GM12878 (cell line): ENCODE results near the gene OR4D2. TPM values are rescaled to one million over a fixed set of nuclear protein-coding genes. Genes with fewer than 3 reads are reported as not detected.

Experiments used
- ATAC-seq: fragments of 200-7000 bp; cut with Tn5 transposase; 3 replicates; pipeline ENCODE4 v1.9.1; 2020; ENCODE audit warnings: mild to moderate bottlenecking, moderate library complexity
- BruUV-seq: library from RNA; stranded (reverse); fragments of 400-500 nt; replicated peaks from 2 replicates; lab custom pipeline; 2021; lab: Mats Ljungman, UMichigan
- CTCF ChIA-PET: fragments of 300-600 bp; sonication (Branson Sonifier 250); formaldehyde crosslinking; extraction: SDS; loops from one replicate; lab custom pipeline; 2021; ENCODE audit warnings: inconsistent platforms; lab: Yijun Ruan, JAX
- POLR2A ChIA-PET: fragments of 350-600 bp; formaldehyde crosslinking; extraction: SDS; loops from one replicate; lab custom pipeline; 2021; ENCODE audit warnings: inconsistent platforms; lab: Charles Lee
- RAD21 ChIA-PET: fragments of 300-600 bp; sonication (Branson Sonifier 250); formaldehyde crosslinking; loops from one replicate; lab custom pipeline; 2023; ENCODE audit warnings: antibody characterized with exemption; ENCODE audit not compliant: unreplicated experiment; lab: Charles Lee
- SMC1A ChIA-PET: fragments of 300-600 bp; sonication (Branson Sonifier 250); formaldehyde crosslinking; loops from one replicate; lab custom pipeline; 2023; ENCODE audit not compliant: unreplicated experiment, uncharacterized antibody; lab: Charles Lee
- DNase-seq: peaks from one replicate; pipeline ENCODE4 v3.0.0-alpha.2; 2011; ENCODE audit warnings: low read depth, low spot score
- FAIRE-seq: peaks from 3 replicates; lab custom pipeline; 2011; peaks lifted over from hg19 to GRCh38; lab: Jason Lieb, UNC
- H2AFZ ChIP-seq: 2 replicates; pipeline ENCODE4 v1.6.0; 2011; ENCODE audit warnings: low read depth, low read length, control low read depth; ENCODE audit not compliant: control insufficient read depth
- H3K27ac ChIP-seq: 2 replicates; pipeline ENCODE4 v1.5.1; 2011; ENCODE audit warnings: control low read depth; ENCODE audit not compliant: control insufficient read depth, insufficient read depth
- H3K27me3 ChIP-seq, 2 experiments: replicated peaks in 1 of 2; 2 replicates each; pipeline versions ENCODE4 v1.6.0 to v1.6.1; 2011; ENCODE audit warnings: low read length in 1 of 2; ENCODE audit not compliant: control insufficient read depth in 2 of 2, insufficient read depth in 2 of 2
- H3K36me3 ChIP-seq, 2 experiments: 2 replicates each; pipeline ENCODE4 v1.5.1; 2011; ENCODE audit warnings: low read length in 1 of 2; ENCODE audit not compliant: control insufficient read depth in 2 of 2, insufficient read depth in 2 of 2
- H3K4me1 ChIP-seq: 2 replicates; pipeline ENCODE4 v1.6.1; 2011; ENCODE audit warnings: mild to moderate bottlenecking, low read length, moderate library complexity, mixed read lengths; ENCODE audit not compliant: control insufficient read depth, insufficient read depth
- H3K4me2 ChIP-seq: 2 replicates; pipeline ENCODE4 v1.6.0; 2011; ENCODE audit warnings: control low read depth; ENCODE audit not compliant: control insufficient read depth, insufficient read depth
- H3K4me3 ChIP-seq: fragments of 200-600 bp; sonication (generic); 2 replicates; pipeline ENCODE4 v1.5.1; 2016
- H3K79me2 ChIP-seq: 2 replicates; pipeline ENCODE4 v1.6.0; 2011; ENCODE audit warnings: low read length; ENCODE audit not compliant: control insufficient read depth, insufficient read depth
- H3K9ac ChIP-seq: 2 replicates; pipeline ENCODE4 v1.8.0; 2011; ENCODE audit warnings: low read length, control low read depth, mixed read lengths; ENCODE audit not compliant: control insufficient read depth, insufficient read depth
- H3K9me3 ChIP-seq: replicated peaks from 3 replicates; pipeline ENCODE4 v1.5.1; 2011; ENCODE audit warnings: mild to moderate bottlenecking, low read length; ENCODE audit not compliant: control insufficient read depth, insufficient read depth
- H4K20me1 ChIP-seq: 2 replicates; pipeline ENCODE4 v1.6.0; 2011; ENCODE audit not compliant: control insufficient read depth, insufficient read depth
- ATF7 ChIP-seq: fragments of 450-650 bp; IDR thresholded peaks from 2 replicates; pipeline ENCODE4 v1.6.1; 2016; ENCODE audit warnings: low read depth, mild to moderate bottlenecking
- BCL3 ChIP-seq: IDR thresholded peaks from 2 replicates; pipeline ENCODE4 v1.6.1; 2011; ENCODE audit warnings: borderline replicate concordance, low read depth, mild to moderate bottlenecking, moderate library complexity, low read length; ENCODE audit not compliant: insufficient read depth, poor library complexity, severe bottlenecking
- CTCF ChIP-seq, 3 experiments: IDR thresholded peaks in 2 of 3; conservative IDR thresholded peaks in 1 of 3; 2 replicates each; pipeline ENCODE4 v1.5.1; 2011; ENCODE audit warnings: low read depth in 3 of 3, low read length in 3 of 3, mild to moderate bottlenecking in 3 of 3, control low read depth in 2 of 3, moderate library complexity in 2 of 3, inconsistent platforms in 1 of 3, mixed read lengths in 1 of 3; ENCODE audit not compliant: control insufficient read depth in 2 of 3, insufficient read depth in 1 of 3; ENCODE audit errors: extremely low read depth in 1 of 3
- HDAC2 ChIP-seq: fragments of 200-600 bp; sonication (generic); IDR thresholded peaks from 2 replicates; pipeline ENCODE4 v1.6.1; 2017
- IRF3 ChIP-seq: fragments of 450-650 bp; IDR thresholded peaks from 2 replicates; pipeline ENCODE4 v1.6.1; 2014; ENCODE audit warnings: mild to moderate bottlenecking
- MTA2 ChIP-seq: fragments of 450-650 bp; IDR thresholded peaks from 2 replicates; pipeline ENCODE4 v1.6.1; 2016; ENCODE audit warnings: low read depth, mild to moderate bottlenecking, moderate library complexity
- NR2C1 ChIP-seq: fragments of 450-650 bp; IDR thresholded peaks from 2 replicates; pipeline ENCODE4 v1.6.1; 2017; ENCODE audit warnings: antibody characterized with exemption, mild to moderate bottlenecking, moderate library complexity
- PKNOX1 ChIP-seq: fragments of 450-650 bp; IDR thresholded peaks from 2 replicates; pipeline ENCODE4 v1.6.1; 2016; ENCODE audit warnings: mild to moderate bottlenecking
- SMAD1 ChIP-seq: fragments of 450-650 bp; IDR thresholded peaks from 2 replicates; pipeline ENCODE4 v1.6.1; 2018; ENCODE audit warnings: mild to moderate bottlenecking, low read depth; ENCODE audit not compliant: partially characterized antibody
- WGBS: methylation state at CpG from one replicate; pipeline ENCODE4 v1.1.6; 2016; ENCODE audit warnings: low lambda C conversion rate; ENCODE audit not compliant: insufficient replicate concordance, insufficient coverage; ENCODE audit errors: missing lambda C conversion rate; 5-methylcytosine and 5-hydroxymethylcytosine counted together
- in situ Hi-C: fragments of 300-500 bp; cut with MboI; formaldehyde crosslinking; loops from 9 replicates; pipeline ENCODE4 v1.14.3; 2018; ENCODE audit warnings: mixed read lengths
- intact Hi-C: fragments of 100-400 bp; cut with micrococcal nuclease; formaldehyde crosslinking; loops from one replicate; pipeline ENCODE4 v1.14.2; 2022; ENCODE audit not compliant: unreplicated experiment
- polyA plus RNA-seq, 11 experiments: library from polyadenylated mRNA; depleted of rRNA in 4 of 11; unstranded in 6 of 11; stranded (reverse) in 5 of 11; fragments of >200 nt; fragmentation: Nextera tagmentation in 4 of 11; fragmentation: Illumina TruSeq in 1 of 11; extraction: Ambion mirVana in 4 of 11; extraction: Trizol in 1 of 11; gene quantifications; 1 replicate in 1 of 11; 2 replicates in 10 of 11; pipeline versions ENCODE4 v1.2.1 to v1.2.3, GENCODE V29; 2011 to 2016; ENCODE audit warnings: inconsistent platforms in 2 of 11, missing spikeins in 2 of 11, low read depth in 1 of 11
- total RNA-seq, 4 experiments: library from RNA; depleted of rRNA in 3 of 4; stranded (reverse); fragments of >200 nt in 3 of 4; fragmentation: Illumina TruSeq in 1 of 4; extraction: Trizol in 1 of 4; gene quantifications; 2 replicates each; pipeline versions ENCODE4 v1.2.1 to v1.2.3, GENCODE V29; 2013 to 2021

The OR4D2 gene
- total and polyA plus RNA-seq, 10 of the 15 experiments (the other 5 are each of a cell fraction or from before 2014, with no cell fraction given): 0.04 TPM; not detected in 9

GRCh38 chr17:58161566-58161965 lies 5.2 kb upstream of the OR4D2 start:
- H3K4me1 ChIP-seq: no peaks in the 10 kb centered on the region
- no peaks in the 10 kb centered on the region for H3K79me2 ChIP-seq
- H3K9ac ChIP-seq: no peak overlapping the region
- ChIA-PET RAD21 (no interaction called here), CTCF (no interaction called here), SMC1A (no interaction called here), POLR2A (no interaction called here)
- no peak overlapping the region for H2AFZ ChIP-seq
- no peak for ATAC-seq
- no peak overlapping the region for H3K27ac ChIP-seq
- BruUV-seq: no TSS peak
- no peaks in the 10 kb centered on the region for H4K20me1 ChIP-seq
- no peak overlapping the region for H3K4me3 ChIP-seq
- peaks cover 3 to 9% of the 10 kb centered on the region in 2 experiments; a peak in 3 of 4 replicates for H3K27me3 ChIP-seq
- no peak overlapping the region for H3K4me2 ChIP-seq
- no peaks in the 10 kb centered on the region for H3K9me3 ChIP-seq
- no peaks in the 10 kb centered on the region for H3K36me3 ChIP-seq
- 6% methylated on average over 3 of the region's 3 CpGs for WGBS
- no peak for DNase-seq
- in situ Hi-C loops (no loop called here), intact Hi-C loops (no loop called here)
- FAIRE-seq: no peak
- TF ChIP-seq NR2C1: no peak
- no peak for TF ChIP-seq IRF3
- TF ChIP-seq MTA2: no peak
- no peak for TF ChIP-seq BCL3
- TF ChIP-seq HDAC2: no peak
- TF ChIP-seq PKNOX1: no peak
- TF ChIP-seq ATF7: no peak
- TF ChIP-seq SMAD1: no peak
- no peak for TF ChIP-seq CTCF (IDR thresholded peaks at IDR 0.05 in 2 of 3, conservative IDR thresholded peaks at IDR 0.05 in 1 of 3; ENCODE audit: control insufficient read depth in 2 of 3, extremely low read depth in 1 of 3, insufficient read depth in 1 of 3, low read depth in 3 of 3, low read length in 3 of 3)
